ENCODE results near the gene GOLGA8O.
"Not testable (repeated sequence)": the region's sequence is repeated elsewhere in the genome, so short reads cannot be mapped to it uniquely, and the experiment has no call there.

The GOLGA8O gene

GRCh38 chr15:32455534-32455933, at the start of gene GOLGA8O:
Gene GOLGA8O (minus strand): TSS chr15:32455634. CDS start chr15:32455536, 98 bp downstream.
- DNase-seq, result not testable (repeated sequence)

- DNase-seq, result not testable (repeated sequence)
These were observed 48.8 kb upstream of the GOLGA8O start for GRCh38 chr15:32504152-32504811.

DNA sequence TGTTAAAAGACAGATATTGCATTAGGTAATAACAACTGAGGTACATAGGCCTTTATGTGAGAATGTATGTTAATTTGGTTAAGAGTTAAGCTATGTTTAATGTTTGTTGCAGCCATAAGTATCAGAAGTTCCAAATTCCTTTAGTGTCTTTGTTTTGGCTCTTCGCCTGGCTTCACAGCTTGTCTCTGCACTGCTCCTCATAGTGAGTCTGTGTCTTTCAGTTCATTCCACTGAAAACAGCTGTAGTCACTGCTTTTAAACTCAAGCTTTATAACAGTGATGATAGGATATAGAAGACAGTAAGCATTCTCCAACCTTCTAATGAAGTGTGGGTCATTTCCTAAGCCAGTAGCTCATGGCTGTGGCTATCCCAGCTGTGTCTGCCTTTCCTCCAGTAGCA, 47.5 kb upstream of the GOLGA8O start:
- not testable (repeated sequence) for DNase-seq

DNA sequence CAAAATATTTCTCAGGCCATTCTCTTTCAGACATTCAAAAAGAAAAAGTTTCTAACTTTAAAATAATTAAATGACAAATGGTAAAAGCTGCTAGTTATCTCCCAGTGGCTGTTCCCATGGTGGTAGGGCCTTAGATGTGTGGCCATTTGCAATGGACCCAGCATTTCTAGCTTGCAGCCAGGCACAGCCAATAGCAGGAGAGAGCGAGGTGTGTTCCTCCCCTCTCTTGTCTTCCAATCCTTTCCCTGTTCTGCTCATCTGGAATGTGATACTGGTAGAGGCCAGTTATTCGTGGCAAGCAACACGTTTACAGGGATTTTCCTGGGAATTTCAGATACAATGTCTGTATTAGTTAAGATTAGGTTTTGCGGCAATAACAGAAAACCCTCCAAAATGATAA, 37.3 kb upstream of the GOLGA8O start:
- not testable (repeated sequence) for DNase-seq

DNA sequence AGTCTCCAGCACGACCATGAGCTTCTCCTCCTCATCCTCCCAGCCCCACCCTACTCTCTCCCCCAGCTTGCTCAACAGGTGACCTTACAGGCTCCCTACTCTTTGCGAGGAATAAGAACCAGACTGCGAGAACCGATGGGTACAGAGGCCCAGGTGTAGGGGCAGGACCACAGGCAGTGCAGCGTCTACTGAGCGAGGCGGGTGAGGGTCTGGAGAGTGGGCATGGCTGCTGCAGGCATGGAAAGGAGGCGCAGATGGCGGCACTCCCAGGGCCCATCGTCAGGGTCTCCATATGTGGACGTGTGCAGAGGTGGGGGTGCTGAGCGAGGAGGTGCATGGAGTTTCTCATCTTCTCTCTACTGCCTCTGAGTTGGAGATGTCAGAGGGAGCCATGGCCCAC, 31.0 kb upstream of the GOLGA8O start:
- DNase-seq, result not testable (repeated sequence)

GRCh38 chr15:32483377-32483776, 27.9 kb upstream of the GOLGA8O start:
- not testable (repeated sequence) for DNase-seq

DNA sequence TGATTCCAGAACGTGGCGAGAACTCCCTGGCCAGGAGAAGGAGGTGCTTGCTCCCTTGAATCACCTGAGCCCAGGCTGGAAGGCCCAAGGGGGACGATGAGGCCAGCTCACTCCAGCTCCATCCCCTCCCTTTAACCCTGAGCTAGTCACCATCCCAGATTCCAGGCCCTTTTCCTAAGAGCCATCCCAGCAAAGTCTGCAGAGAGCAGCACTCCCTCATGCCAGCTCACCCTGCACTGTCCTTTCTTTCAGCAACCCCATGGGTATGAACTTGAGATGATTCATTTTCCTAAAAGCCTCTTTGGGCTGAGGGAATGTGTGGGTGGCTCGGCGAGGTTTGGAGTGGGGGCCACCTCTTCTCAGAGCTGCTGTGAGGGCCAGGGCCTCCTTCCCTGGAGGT, 26.2 kb upstream of the GOLGA8O start:
- DNase-seq, result not testable (repeated sequence)

DNA sequence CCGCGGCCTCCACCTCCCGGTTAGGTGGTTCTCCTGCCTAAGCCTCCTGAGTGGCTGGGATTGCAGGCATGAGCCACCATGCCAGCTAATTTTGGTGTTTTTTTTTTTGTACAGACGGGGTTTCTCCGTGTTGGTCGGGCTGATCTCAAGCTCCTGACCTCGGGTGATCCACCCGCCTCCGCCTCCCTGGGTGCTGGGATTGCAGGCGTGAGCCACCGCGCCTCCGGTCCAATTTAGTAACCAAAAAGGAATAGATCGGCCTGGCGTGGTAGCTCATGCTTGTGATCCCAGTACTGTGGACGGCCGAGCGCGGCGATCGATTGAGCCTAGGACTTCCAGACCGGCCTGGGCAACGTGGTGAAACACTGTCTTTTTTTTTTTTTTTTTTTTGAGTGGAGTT, 12.6 kb upstream of the GOLGA8O start:
- DNase-seq, result not testable (repeated sequence)

GRCh38 chr15:32440445-32440977, 14.9 kb downstream of the GOLGA8O start:
- not testable (repeated sequence) for DNase-seq

GRCh38 chr15:32434102-32434963, 21.1 kb downstream of the GOLGA8O start:
- DNase-seq, result not testable (repeated sequence)

DNA sequence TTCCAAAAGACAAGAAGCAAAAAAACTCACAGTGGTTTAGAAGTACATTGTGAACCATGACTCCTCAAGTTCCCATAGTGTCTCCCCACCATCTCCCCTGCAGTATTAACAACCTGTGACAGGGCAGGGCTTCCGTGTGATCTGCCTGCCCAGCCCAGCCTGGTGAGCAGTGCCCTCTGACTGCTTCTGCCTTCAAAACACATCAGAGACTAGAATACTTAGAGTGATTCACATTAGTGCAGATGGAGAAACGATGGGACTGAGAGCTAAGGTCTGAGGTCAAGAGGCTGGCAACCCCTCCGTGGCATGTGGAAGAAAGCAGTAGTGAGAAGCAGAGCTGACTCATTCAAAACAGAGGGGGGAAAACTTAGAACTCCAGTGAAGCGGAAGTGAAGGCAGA, 27.8 kb downstream of the GOLGA8O start:
- DNase-seq, result not testable (repeated sequence)

GRCh38 chr15:32426511-32426910, 28.9 kb downstream of the GOLGA8O start:
- DNase-seq, result not testable (repeated sequence)

GRCh38 chr15:32407903-32408302, 47.5 kb downstream of the GOLGA8O start:
- not testable (repeated sequence) for DNase-seq

DNA sequence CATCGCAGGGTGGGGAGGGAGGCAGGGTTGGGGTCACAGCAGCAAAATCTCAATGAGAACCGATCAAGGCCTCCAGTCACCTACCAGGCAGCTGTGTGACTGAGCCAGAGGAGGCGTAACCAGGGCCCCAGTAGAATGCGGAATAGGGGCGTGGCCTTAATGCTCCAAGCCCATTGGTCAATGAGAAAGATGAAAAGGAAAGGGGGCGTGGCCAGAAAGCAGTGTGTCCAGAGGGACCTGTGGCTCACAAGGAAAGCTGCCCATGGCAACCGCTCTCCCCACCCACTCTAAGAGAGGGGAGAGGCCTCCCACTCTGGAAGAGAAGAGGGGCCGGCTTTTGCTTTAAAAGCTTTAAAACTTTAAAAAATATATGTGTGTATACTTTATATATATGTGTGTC, 52.2 kb downstream of the GOLGA8O start, which contains the start of gene GOLGA8K:
Gene GOLGA8K, minus strand, starts transcription at position 101 of the 400 bp plus-strand sequence. Its CDS starts 98 bp downstream, at position 3.
- DNase-seq, result not testable (repeated sequence)

- not testable (repeated sequence) for DNase-seq
These were observed 58.9 kb downstream of the GOLGA8O start for GRCh38 chr15:32396522-32396921.

Measured in NCI-H187 (cell line).